ENCODE results near the gene TEDC1.

The TEDC1 gene

DNA sequence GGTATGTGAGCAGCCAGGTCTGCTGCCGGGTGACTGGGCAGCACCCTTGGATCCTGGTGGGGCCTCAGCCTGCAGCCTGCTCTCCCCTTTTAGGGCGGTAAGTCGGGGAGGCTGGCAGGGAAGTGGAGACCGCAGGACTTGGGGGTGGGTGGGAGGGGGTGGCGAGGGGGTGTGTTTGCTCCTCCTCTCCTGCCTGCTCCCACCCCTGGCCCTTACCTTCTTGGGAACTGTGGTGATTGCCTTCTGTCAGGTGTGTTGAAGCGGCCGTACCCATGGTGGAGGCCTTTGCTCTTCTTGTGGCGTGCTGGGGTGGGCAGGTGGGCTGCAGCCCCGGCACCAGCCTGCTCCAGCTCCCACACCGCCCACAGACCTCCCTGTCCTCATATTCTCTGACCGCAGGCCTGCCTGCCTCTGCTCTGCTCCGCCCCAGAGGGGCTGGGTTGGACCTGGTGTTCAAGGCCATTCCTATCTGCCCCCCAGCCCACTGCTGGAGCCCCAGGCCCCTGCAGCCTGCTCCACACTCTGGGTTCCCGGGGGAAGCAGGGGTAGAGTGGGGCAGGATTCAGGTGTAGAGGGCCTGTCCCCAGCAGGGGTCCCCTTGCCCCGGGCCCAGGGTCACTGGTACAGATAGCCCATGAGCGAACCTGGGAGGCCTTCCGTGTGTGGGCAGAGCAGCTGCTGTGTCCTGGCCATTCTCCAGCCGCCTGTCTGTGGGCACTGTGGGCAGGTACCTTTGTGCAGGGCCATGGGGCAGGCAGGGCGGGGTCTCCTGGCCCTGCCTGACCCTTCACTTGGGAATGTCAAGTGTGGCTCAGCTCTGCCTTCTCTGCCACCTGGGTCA lies 5.2 kb downstream of the TEDC1 start:
- DNase-seq (ENCODE audit: low read depth in 2 of 2, low spot score in 1 of 2): no peak

DNA sequence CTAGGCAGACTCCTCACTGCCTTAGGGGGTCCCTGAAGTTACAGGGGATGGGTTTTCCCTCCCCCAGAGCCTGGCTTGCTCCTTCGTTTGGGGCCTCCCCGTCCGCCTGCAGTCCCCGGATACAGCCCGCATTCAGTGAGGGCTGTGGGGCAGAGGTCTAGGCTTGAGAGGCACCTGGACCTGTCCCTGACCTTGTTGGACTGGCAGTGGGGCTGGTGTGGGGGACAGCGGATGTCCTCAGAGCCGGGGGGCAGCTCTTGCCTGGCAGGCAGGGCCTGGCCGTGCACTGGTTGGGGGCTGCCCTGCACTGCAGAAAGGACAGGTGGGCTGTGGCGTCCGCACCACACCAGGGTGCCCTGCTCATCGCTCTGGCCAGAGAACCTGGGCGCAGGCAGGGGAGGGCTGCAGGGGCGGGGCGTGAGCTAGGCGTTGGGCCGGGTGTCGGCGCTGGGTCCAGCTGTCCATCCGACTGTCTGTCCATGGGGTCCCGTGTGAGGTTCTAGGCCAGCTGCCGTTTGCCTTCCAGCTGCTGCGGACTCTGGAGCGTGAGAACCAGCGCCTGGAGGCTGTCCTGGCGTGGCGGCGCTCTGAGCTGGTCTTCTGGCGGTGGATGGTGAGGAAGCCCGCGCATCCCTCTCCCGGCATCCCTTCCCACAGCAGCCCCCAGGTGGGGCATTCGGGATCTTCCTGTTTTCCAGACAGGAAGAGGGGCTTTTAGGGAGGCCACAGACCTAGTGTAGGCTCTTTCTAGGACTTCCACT lies 6.0 kb downstream of the TEDC1 start:
- no peak for DNase-seq (ENCODE audit: low read depth in 2 of 2, low spot score in 1 of 2)

DNA sequence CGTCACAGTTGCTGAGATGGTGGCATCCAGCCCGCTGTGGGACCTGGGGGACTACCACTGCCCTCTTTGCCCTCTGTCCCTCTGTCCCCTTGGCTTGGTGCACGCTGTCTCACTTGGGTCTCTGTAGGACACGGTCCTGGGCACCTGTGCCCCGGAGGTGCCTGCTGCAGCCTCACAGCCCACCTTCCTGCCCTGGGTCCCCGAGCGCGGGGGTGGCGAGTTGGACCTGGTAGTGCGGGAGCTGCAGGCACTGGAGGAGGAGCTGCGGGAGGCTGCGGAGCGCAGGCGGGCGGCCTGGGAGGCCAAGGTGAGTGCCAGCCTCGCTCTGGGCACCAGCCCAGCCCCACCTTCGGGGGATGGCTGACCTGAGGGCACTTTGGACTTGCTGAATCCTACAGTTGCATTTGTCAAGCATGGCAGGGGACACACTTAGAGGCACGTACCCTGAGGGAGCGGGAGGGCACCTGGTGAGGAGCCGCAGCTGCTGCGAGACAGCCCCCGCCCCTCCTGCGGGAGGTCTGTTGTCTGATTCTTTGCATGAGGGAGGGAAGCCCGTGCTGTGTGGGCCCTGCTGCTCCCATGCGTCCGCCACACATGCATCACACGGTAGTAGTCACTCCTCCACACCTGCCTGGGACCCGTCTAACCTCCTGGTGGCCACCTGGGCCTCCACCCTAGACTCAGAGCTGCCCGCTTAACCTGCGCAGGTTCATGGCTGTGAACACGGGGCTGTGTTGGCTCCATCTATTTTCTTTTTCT lies 6.8 kb downstream of the TEDC1 start:
- DNase-seq (ENCODE audit: low read depth in 2 of 2, low spot score in 1 of 2): no peak

DNA sequence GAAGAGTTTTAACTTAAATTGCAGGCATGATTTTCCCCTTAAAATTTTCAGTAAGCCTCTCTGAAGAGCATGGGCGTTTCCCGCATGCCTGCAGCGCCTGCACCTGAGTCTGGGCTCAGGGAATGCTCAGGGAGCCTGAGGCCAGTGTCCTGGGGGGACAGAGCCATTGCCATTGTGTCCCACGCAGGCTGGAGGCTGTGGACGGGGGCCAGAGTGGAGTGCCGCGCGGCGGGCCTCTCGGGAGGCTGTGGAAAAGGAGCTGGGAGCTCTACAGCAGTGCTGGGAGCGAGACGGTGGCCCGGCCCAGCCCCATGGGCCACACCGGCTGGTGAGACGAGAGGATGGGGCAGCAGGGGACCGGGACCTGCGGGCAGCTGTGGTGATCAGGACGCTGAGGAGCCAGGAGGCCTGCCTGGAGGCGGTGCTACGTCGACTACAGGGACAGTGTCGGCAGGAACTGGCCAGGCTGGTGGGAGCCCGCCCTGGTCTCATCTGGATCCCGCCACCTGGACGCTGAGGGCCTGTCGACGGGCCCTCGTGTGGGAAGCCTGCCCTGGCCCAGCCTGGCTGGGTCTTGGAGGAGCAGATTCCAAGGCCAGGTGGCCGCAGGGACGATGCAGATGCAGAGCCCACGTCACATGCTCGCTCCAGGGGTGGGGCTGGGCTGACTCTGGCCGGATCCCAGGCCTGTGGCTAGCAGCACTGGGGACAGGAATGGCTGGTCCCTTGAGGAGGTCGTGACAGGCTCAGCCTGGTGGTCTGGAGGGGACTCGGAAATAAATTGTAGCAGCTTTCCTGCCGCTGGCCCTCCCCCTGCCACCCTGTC lies 7.6 kb downstream of the TEDC1 start:
- DNase-seq (ENCODE audit: low read depth in 2 of 2, low spot score in 1 of 2): no peak

DNA sequence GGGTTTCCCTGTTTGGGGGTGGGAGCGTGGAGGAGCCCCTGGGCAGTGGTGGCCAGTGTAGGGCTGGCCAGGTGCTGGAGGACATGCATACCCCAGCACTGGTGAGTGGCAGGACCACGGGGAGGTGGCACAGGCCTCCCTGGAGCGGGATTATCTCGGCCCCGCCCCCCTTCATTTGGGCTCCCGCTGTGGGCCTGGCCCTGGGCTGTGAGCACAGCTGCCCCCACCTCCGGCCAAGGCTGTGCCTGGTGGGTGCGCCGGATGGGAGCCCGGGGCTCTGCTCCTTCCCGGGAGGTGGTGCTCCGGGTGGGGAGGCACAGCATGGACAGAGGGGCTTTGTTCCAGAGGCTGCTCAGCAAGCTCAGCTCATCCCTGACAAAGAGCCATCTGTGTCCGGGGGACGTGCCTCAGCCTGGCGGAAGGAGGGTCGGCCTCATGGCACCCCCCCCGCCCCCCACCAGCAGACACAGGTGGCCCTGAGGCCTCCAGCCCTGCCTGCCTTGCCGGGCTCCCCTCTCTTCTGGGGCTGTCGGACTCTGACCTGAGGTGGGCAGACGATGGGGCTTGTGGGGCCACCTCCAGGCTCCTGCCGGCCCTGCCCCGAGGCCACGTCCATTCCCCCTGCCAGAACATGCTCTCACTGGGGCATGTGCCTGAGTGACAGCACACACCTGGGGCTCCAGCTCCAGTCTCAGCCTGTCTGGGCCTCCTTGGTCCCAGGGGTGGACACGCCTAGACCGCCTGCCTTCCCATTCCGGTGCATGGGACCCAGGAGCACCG lies 8.4 kb downstream of the TEDC1 start:
- no peak for DNase-seq (ENCODE audit: low read depth in 2 of 2, low spot score in 1 of 2)

DNA sequence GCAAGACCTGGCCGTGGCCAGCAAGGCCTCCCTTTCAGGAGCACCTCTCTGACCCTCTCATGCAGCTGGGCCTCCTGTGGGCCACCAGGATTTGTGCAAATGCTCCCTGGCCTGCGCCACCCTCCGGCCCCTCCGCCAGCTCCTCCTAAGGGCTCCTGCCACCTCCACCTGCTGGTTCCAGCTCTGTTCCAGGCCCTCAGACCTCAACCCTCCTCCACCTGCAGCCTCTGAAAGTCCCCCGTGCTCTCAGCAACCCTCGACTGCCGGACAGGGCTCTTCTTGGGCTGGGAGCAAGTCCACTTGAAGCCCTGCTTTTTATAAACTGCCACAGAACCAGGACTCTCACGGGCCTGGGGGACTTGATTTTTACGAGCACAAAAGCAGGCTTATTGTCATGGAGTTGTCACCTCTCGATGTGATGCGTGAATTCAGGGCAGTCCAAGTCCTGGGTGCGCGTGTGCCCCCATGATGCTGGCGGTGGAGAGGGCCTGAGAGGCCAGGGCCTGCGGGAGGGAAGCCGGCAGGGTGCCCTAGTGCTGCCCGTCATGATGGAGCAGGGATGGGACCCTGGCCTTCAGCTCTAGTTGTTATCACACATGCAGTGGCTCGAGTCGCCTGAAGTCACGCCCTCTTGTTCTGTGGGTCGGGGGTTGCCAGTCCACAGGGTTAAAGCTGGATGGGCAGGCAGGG lies 9.1 kb downstream of the TEDC1 start:
- DNase-seq (ENCODE audit: low read depth in 2 of 2, low spot score in 1 of 2): no peak

DNA sequence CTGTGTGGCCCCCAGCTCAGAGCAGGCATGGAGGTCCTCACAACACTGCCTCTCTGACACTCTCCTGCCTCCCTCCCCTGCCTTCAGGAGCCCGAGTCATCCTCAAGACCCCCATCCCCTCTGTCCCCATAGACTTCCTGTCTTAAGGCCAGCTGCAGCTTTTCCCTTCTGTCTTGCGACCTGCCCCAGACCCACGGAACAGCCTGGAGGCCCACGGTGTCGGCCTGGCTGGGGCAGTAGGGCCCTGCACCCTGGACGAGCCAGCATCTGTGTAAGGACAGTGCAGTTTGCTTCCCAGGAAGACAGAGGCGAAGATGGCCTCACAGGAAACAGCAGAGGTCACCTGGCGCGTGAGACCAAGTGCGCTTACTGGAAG lies 9.7 kb downstream of the TEDC1 start:
- DNase-seq (ENCODE audit: low read depth in 2 of 2, low spot score in 1 of 2): no peak

DNA sequence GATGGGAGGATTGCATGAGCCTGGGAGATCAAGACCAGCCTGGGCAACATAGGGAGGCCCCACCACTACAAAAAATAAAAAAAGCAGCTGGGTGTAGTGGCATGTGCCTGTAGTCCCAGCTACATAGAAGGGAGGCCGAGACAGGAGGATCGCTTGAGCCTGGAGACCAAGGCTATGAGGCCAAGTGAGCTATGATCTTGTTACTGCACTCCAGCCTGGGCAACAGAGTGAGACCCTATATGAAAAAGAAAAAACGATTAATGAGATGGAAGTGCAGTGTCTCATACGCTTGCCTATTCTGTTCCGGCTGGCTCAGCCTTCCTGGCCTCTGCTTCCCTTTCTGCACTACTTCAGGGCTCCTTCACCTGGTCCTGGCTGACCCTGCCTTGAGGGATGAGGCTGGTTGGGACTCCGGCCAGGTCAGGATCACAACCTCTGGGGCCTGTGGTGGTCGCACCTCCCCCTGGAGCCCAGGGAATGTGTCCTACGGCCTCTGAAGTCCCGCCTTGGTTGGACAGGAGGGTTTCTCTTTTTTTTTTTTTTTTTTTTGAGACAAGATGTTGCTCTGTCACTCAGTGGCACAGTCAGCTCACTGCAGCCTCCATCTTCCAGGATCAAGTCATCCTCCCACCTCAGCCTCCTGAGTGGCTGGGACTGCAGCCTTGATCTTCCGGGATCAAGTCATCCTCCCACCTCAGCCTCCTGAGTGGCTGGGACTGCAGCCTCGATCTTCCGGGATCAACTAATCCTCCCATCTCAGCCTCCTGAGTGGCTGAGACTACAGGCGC lies 10.7 kb downstream of the TEDC1 start:
- no peak for DNase-seq (ENCODE audit: low read depth in 2 of 2, low spot score in 1 of 2)

DNA sequence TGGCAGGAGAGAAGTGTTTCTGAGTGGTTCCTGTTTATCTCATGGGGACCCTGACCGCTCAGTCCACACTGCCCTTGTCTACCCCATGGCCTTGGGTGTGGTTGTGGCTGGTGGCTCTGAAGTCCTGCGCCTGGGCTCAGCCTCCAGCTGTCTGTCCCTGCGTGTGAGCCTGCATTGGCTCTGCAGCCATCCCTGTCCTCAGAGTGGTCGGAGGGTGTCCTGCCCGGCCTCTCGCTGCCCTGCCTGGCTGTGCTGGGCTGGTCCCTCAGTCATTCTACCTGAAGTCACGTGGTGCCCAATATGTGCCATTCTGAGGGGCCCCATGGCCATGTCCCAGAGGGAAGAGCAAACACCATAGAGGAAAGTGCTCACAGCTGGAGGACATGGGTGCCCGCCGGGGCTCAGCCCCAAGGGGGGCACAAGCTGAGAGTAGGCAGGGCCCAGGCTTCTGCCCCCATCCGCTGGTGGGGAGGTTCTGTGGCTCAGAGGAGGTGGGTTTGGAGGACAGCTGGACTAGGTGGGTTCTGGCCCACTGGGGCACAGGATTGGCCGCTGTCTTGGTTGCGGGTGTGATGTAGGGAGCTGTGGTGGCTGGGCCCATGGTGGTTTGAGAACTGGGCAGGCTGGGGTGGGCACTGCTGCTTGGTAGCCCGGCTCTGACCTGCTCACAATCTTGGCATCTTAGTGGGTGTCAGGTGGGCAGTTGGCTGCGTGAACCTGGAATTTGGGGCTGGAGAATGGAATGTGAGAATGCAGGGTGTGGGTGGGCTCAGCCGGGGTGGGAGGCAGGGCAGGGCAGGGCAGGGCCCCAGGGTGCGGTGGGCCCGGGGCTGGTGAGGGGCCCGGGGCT lies 11.6 kb downstream of the TEDC1 start:
- DNase-seq (ENCODE audit: low read depth in 2 of 2, low spot score in 1 of 2): no peak

DNA sequence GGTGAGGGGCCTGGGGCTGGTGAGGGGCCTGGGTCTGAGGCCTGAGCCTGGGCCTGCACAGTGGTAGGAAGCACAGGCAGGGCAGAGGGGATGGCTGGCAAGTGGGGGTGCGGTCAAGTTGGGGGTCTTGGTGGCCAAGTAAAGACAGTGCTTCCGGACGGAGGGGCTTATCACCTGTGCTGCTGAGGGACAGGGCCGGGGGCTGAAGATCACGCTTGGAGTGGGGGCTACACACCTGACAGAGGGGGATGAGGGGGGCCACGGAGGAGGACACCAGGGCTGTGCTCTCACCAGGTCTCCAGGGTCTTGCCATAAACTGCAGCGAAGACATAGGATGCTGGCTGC lies 12.2 kb downstream of the TEDC1 start:
- no peak for DNase-seq (ENCODE audit: low read depth in 2 of 2, low spot score in 1 of 2)

DNA sequence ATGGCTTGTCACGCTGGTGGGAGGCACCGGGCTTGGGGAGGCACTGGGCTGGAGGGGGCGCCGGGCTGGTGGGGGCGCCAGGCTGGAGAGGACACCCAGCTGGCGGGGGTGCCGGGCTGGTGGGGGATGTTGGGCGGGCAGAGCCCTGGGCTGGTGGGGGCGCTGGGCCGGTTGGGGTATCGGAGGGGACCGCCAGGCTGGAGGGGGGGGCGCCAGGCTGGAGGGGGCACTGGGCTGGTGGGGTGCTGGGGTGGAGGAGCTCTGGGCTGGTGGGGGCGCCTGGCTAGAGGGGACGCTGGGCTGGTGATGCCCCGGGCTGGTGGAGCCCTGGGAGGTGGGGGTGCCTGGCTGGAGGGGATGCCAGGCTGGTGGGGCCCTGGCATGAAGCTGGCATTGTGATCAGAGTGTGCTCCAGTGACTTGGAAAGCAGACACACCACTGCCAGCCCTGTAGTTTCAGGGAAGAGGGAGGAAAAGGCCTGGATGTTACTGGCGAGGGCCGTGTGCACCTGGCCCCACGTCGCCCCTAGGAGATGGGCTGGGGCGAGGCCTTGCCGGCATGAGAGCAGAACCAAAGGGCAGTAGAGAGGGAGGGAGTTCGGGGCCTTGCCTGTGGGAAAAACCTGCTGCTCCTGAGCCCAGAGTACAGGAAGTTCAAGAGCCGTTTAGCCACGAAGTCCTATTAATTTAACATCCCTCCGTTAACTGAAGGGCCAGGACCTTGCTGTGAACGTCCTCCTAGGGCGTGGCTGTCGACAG lies 13.1 kb downstream of the TEDC1 start:
- no peak for DNase-seq (ENCODE audit: low read depth in 2 of 2, low spot score in 1 of 2)

DNA sequence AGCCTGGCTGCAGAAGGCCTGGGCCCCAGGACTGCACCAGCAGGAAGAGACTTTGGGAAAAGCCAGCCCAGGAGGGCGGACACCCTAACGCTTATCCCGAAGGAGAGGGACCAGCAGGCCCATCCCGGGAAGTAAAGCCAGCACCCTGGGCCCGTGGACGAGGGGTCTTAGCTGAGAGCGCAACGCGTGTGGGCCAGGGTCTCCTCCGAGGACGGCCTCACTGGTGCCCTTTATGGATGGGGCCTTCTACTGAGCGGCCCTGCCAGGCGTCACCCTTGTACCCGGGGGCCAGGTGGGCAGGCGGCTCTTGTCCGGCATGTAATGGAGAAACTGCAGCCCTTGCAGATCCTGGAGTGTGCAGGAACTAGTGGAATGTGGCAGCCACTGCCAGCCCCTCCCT lies 14.1 kb downstream of the TEDC1 start:
- no peak for DNase-seq (ENCODE audit: low read depth in 2 of 2, low spot score in 1 of 2)

DNA sequence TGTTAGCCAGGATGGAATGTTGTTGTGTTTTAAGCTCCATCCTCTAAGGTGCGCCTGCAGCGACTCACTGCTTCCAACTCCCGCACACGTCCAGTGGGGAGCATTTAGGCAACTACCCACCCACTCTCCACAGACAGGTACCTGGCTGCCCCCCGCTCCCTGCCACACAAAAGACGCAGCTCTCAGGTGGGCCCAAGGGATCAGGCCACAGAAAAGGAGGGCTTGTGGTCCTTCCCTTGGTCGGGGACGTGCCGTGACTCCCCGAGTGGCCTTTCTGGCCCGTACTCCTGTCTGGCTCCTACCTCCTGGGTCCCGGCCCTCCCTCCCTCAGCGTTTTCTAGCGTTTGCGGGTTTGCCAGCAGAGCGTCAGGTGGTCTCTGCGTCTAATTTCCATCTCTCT lies 16.2 kb downstream of the TEDC1 start:
- DNase-seq (ENCODE audit: low read depth in 2 of 2, low spot score in 1 of 2): no peak

DNA sequence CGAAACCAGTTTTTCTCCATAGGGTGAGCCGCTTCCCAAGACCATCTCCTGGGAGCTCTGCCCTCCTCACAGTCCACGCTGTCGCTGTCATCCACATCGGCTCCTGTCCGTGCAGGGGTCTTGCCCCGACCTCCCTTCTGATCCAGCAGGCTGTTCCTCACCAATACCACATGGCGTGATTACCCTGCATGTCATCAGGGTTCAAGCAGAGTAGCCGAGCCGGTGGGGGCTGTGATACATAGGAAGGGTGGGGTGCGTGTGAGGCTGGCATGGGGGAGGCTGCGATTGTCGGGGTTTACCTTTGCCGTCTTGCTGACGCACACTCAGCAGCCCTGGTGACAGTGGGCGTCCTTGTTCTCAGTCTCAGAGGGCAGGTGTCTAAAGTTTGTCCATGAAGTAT lies 17.0 kb downstream of the TEDC1 start:
- no peak for DNase-seq (ENCODE audit: low read depth in 2 of 2, low spot score in 1 of 2)

DNA sequence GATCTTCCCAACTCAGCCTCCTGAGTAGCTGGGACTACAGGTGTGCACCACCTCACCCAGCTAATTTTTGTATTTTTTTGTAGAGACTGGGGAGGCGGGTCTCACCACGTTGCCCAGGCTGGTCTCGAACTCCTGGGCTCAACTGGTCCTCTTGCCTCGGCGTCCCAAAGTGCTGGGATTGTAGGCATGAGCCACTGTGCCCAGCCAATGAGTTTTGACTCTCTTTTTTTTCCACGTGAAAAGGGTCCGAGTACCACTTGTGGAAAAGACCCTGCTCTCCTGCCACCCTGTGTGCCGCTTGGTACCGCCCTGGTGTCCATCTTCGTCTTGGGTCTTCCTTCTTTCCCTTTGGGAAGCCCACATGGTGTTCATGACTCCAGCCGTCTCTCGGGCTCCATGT lies 17.6 kb downstream of the TEDC1 start:
- DNase-seq (ENCODE audit: low read depth in 2 of 2, low spot score in 1 of 2): no peak

DNA sequence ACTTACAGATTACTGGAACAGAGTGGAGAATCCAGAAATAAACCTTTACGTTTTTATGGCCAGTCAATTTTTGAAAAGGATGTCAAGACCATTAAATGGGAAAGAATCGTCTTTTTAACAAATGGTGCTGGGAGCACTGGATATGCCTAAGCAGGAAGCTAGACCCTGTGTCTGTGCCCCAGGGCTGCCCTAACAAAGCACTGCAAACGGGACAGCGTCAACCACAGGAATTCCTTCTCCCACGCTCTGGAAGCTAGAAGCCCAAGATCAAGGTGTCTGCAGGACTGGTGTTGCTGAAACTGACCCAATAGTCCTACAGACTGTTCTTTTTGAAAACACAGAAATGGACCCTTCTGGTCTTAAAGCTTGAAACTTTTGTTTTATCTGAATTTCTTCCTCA lies 26.1 kb downstream of the TEDC1 start:
- no peak for DNase-seq (ENCODE audit: low read depth in 2 of 2, low spot score in 1 of 2)

DNA sequence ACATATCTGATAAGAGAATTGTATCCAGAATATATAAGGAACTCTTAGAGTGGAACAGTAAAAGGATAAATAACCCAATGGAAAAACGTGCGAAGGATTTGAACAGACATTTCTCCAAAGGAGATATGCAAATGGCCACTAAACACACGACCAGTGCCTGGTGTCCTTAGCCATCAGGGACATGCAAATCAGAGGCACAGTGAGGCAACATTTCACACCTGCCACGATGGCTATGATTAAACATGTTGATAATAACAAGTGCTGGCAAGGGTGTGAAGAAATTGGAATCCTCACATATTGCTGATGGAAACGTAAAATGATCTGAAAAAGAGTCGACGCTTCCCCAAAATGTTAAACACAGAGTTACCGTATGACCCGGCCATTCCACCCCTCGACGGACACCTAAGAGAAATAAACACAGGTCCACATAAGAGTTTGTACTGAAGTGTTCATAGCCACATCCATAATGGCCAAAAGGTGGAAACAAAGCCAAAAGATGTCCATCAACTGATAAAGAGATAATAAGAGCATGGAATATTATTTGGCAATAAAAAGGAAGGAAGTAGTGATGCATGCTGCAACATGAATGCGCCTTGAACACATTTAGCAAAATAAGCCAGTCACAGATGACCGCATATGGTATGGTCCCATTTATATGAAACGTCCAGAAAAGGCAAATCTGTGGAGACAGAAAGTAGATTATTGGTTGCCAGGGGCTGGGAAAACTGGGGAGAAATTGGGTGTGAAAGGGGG lies 29.1 kb downstream of the TEDC1 start:
- DNase-seq (ENCODE audit: low read depth in 2 of 2, low spot score in 1 of 2): no peak

Measured in stimulated activated CD8-positive, alpha-beta memory T cell treated with anti-CD3 and anti-CD28 coated beads, Interleukin-4, amount 100 ng/mL, for 4 hours (primary cell).